ENCODE results near the gene CWC25. TPM values are rescaled to one million over a fixed set of nuclear protein-coding genes. Genes with fewer than 3 reads are reported as not detected.
"Not testable (repeated sequence)": the region's sequence is repeated elsewhere in the genome, so short reads cannot be mapped to it uniquely, and the experiment has no call there.

Gene CWC25
- total RNA-seq, 2 experiments from 2014 or later, result 29.0 to 30.1 TPM

DNA sequence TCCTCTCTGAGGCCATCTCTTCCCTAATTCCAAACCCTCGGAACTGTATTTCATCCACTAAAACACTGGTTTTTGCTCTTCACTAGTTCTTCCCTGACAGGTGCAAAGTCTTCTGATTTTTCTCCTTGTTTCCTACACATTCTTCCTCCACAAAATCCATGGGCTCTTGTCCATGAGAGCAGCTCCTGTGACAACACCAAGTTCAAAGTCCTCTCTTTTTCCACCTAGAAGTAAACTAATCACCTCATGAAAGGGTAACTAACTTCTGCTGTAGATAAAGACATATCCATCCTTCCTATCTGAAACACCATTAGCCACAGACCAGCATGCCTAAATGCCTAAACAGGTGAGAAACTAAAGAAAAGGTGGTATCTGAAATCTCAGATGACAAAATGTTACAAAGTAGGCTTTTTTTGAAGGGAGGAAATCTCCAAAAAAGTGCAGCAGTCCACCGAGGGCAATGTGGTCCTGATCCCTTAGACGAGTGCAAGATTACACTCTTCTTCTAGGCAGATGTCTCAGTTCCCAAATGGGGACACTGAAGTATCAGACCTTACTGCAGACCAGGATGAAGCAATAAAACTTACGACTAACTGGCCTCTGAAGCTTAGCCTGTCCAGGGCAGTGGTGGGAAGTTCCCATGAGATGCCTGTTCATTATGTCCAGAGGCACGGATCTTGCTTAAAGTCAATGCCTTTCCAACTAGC, 28.5 kb downstream of the CWC25 start:
- H3K27me3 Mint-ChIP-seq, result no peaks in the 10 kb centered on the region
- ChIA-PET CTCF (interaction anchor here (1.4 kb wide), 1 partner anchor 239 kb away, joined by 3 read pairs; no protein-coding TSS in a partner anchor), POLR2A (no interaction called here)
- peaks cover 48% of the 10 kb centered on the region for H3K4me1 Mint-ChIP-seq
- no peaks in the 10 kb centered on the region for H3K9me3 Mint-ChIP-seq
- no peak overlapping the region for H3K27ac Mint-ChIP-seq
- H3K36me3 Mint-ChIP-seq (ENCODE audit: low read depth), result peaks cover 50% of the 10 kb centered on the region
- DNase-seq, result no peak
- no peak overlapping the region for H3K4me3 Mint-ChIP-seq

DNA sequence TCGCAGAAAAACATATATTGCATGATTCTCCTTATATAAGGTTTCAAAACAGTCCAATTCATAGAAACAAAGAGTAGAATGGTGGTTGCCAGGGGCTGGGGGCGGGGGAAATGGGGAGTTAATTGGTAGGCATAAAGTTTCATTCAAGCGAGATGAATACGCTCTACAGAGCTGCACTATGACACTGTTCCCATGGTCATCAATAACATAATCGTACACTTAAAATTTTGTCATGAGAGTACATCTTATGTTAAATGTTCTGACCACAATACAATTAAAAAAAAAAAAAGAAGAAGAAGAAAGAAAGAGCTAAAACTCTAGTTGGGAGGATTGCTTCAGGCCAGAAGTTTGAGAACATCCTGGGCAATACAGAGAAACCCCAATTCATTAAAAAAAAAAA, 30.9 kb downstream of the CWC25 start:
- POLR2A ChIA-PET, result interaction anchor here (1.3 kb wide), 1 partner anchor 31 kb away, joined by 3 read pairs; the partner anchor contains the start of gene CWC25

DNA sequence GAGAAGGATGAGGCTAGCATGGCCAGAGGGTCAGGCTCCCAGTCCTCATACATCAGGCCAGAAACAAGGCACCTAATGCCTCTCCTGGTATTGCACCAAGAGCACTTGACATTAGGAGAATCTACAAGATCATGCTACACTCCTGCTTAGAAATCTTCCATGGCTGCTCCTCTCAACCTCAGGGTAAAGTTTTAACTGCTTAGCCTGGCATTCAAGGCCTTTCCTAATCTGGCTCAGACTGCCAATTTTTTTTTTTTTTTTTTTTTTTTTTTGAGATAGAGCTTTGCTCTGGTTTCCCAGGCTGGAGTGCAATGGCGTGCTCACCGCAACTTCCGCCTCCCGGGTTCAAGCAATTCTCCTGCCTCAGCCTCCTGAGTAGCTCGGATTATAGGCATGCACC, 34.0 kb downstream of the CWC25 start:
- CTCF ChIA-PET, result interaction anchor here (0.7 kb wide), 1 partner anchor 33 kb away, joined by 4 read pairs; no protein-coding TSS in a partner anchor

More for the DNA sequence above, 30.9 kb downstream of the CWC25 start:
- CTCF ChIA-PET, result interaction anchor here (0.7 to 1.0 kb wide), 4 partner anchors 16 to 380 kb away, joined by 3 to 7 read pairs (median 3); no protein-coding TSS in a partner anchor
- DNase-seq, result no peak
- H3K4me1 Mint-ChIP-seq, result peaks cover 38% of the 10 kb centered on the region
- no peaks in the 10 kb centered on the region for H3K27me3 Mint-ChIP-seq
- H3K9me3 Mint-ChIP-seq, result no peaks in the 10 kb centered on the region
- no peak overlapping the region for H3K4me3 Mint-ChIP-seq
- no peak overlapping the region for H3K27ac Mint-ChIP-seq
- peaks cover 36% of the 10 kb centered on the region for H3K36me3 Mint-ChIP-seq (ENCODE audit: low read depth)

DNA sequence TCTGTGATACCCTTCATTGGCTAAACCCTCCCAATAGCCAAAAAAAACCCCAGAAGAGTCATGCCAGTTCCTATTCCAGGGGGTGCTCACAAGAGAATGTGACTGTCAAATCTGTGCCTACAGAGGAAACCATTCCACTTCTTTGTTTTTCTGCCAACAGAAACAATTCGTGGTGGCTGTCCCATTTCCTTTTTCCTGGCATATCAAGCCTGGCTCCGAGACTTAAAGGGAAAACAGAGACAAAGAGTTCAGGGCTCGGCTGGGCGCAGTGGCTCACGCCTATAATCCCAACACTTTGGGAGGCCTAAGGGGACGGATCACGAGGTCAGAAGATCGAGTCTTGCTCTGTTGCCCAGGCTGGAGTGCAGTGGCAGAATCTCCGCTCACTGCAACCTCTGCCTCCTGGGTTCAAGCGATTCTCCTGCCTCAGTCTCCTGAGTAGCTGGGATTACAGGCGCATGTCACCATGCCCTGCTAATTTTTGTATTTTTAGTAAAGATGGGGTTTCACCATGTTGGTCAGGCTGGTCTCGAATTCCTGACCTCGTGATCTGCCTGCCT, 34.9 kb downstream of the CWC25 start:
- H3K4me3 Mint-ChIP-seq, H3K27me3 Mint-ChIP-seq, H3K9me3 Mint-ChIP-seq, DNase-seq, H3K4me1 Mint-ChIP-seq, POLR2A ChIA-PET, H3K27ac Mint-ChIP-seq, CTCF ChIA-PET: not testable (repeated sequence)
- H3K36me3 Mint-ChIP-seq (ENCODE audit: low read depth), result peaks cover 17% of the 10 kb centered on the region

More for the DNA sequence above, 34.0 kb downstream of the CWC25 start:
- POLR2A ChIA-PET, result no interaction called here
- no peak overlapping the region for H3K4me3 Mint-ChIP-seq
- no peak overlapping the region for H3K27ac Mint-ChIP-seq
- no peaks in the 10 kb centered on the region for H3K9me3 Mint-ChIP-seq
- H3K36me3 Mint-ChIP-seq (ENCODE audit: low read depth), result peaks cover 21% of the 10 kb centered on the region
- peaks cover 12% of the 10 kb centered on the region for H3K4me1 Mint-ChIP-seq
- no peak for DNase-seq
- no peaks in the 10 kb centered on the region for H3K27me3 Mint-ChIP-seq

DNA sequence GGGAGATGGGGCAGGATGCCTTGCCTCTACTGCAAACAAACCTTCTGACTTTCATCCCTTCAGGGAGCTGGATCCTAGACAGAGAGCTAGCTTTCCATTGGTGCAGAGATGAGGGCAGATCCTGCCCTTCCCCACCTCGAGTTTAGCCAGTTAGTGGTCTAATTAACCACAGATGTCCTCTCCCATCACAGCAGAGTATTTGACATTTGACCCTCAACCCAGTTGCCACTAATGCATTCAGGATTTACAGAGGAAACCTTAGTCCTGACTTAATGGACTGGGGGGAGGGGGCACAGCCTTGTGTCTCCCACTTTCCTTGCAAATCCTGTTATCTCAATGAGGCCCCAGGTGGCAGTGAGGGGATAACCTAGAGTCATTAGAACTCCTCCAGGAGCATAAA, 35.9 kb downstream of the CWC25 start:
- ChIA-PET POLR2A (interaction anchor here (0.9 kb wide), 1 partner anchor 10 kb away, joined by 3 read pairs; the partner anchor contains the start of gene PIP4K2B), CTCF (no interaction called here)

DNA sequence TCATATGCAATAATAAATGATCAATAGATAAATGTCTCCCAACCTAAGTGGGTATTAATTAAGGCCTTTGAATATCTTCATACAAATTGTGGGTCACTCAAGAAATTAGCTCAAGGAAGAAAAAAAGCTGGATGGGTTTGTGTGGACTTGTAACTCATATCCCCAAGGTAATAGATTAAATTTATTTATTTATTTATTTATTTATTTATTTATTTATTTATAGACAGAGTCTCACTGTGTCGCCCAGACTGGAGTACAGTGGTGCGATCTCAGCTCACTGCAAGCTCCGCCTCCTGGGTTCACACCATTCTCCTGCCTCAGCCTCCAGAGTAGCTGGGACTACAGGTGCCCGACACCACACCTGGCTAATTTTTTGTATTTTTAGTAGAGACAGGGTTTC, 37.1 kb downstream of the CWC25 start:
- DNase-seq, H3K4me1 Mint-ChIP-seq, H3K27me3 Mint-ChIP-seq, H3K4me3 Mint-ChIP-seq, H3K27ac Mint-ChIP-seq, H3K9me3 Mint-ChIP-seq: not testable (repeated sequence)
- ChIA-PET POLR2A (interaction anchor here (0.9 to 1.1 kb wide), 2 partner anchors 11 to 31 kb away, joined by 3 read pairs; partner anchors contain the start of gene PIP4K2B), CTCF (interaction anchor here (0.6 kb wide), 1 partner anchor 35 kb away, joined by 4 read pairs; no protein-coding TSS in a partner anchor)
- H3K36me3 Mint-ChIP-seq (ENCODE audit: low read depth), result peaks cover 13% of the 10 kb centered on the region

More for the DNA sequence above, 35.9 kb downstream of the CWC25 start:
- no peak for DNase-seq
- H3K27me3 Mint-ChIP-seq, result no peaks in the 10 kb centered on the region
- no peak overlapping the region for H3K27ac Mint-ChIP-seq
- peaks cover 14% of the 10 kb centered on the region for H3K36me3 Mint-ChIP-seq (ENCODE audit: low read depth)
- H3K4me3 Mint-ChIP-seq, result no peak overlapping the region
- H3K9me3 Mint-ChIP-seq, result no peaks in the 10 kb centered on the region
- H3K4me1 Mint-ChIP-seq, result peaks cover 4% of the 10 kb centered on the region

DNA sequence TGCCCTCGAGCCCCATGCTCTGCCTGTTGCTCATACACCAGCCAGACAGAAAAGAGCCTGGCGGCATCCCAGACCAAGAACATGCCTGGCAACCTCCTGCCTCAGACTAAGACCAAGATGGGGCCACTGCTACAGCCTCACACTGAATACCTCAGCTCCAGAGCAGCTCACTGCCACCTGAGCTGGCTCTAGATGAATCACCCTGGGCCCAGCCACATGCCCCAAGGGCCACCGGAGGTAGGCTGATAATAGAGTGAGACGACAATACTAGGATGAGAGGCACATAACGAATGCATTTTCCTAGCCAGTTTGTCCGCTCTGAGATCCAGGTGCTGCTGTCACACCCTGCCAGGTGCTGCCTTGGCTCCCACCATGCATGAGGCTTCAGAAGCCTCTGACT, 38.7 kb downstream of the CWC25 start:
- Mint-ChIP-seq H3K27me3 (no peaks in the 10 kb centered on the region), H3K9me3 (no peaks in the 10 kb centered on the region), H3K27ac (no peak overlapping the region), H3K4me1 (peaks cover 1% of the 10 kb centered on the region), H3K4me3 (no peak overlapping the region), H3K36me3 (ENCODE audit: low read depth) (peaks cover 13% of the 10 kb centered on the region)
- CTCF ChIA-PET, result no interaction called here
- no peak for DNase-seq
- POLR2A ChIA-PET, result no interaction called here

DNA sequence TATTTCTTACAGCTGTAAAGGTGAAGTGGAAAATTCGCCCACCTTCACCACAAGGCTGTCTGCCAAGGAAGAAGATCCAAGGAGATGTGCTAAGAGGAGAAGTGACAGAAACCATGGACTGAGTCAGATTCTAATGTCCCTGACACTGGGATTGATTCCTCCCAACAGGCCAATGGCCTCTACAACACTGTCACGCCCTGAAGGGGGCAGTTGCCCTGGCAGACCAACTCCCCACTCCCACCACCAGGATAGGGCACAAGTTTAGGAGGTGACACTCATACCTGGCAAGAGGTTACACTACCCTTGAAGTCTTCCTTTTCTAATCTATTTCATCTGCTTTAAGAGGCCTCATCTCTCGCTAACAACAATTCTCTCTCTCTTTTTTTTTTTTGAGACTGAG, 41.9 kb downstream of the CWC25 start:
- no peak overlapping the region for H3K27ac Mint-ChIP-seq
- no peaks in the 10 kb centered on the region for H3K9me3 Mint-ChIP-seq
- no peak for DNase-seq
- peaks cover 30% of the 10 kb centered on the region for H3K36me3 Mint-ChIP-seq (ENCODE audit: low read depth)
- ChIA-PET CTCF (no interaction called here), POLR2A (no interaction called here)
- no peaks in the 10 kb centered on the region for H3K27me3 Mint-ChIP-seq
- no peaks in the 10 kb centered on the region for H3K4me1 Mint-ChIP-seq
- no peak overlapping the region for H3K4me3 Mint-ChIP-seq

DNA sequence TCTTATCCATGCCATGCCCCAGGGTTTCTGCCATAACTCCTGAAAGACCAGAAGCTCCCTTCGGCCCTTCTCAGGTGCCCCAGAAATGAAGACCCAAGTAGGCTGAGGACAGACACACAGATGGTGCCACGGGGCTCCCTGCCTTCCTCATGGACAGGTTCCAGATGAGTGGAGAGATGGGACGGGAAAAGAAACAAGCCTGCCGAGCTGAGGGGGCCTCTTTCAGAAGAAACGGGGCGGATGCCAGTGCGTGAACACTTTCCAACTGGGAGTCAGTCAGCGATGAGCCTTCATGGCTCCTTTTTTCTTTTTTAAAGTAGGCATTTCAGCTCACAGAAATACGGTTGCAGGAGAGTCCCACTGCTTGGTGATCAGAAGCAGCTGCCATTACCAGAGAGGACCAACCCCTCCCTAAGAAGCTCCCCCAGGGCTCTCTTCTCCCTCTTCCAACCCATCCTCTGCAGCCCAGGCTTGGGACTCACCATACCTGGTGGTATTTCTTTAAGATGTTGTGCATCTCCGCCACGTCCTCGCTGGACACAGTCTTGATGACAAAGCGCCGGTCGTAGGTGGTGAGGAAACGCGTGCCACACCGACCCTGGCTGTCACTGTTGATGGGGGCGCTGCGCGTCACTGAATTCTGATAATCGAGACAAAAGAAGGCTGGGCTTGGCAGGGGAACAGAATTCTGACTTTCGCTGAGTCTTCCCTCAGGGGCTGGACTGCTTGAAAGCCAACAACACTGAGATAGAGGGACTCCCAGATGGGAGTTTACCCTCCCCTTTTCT, 45.0 kb downstream of the CWC25 start:
- H3K4me3 Mint-ChIP-seq, result no peak overlapping the region
- POLR2A ChIA-PET, result interaction anchor here (1.3 kb wide), 1 partner anchor 19 kb away, joined by 3 read pairs; the partner anchor contains the start of gene PIP4K2B
- no peaks in the 10 kb centered on the region for H3K4me1 Mint-ChIP-seq
- DNase-seq, result no peak
- H3K36me3 Mint-ChIP-seq (ENCODE audit: low read depth), result peaks cover 28% of the 10 kb centered on the region
- no peaks in the 10 kb centered on the region for H3K27me3 Mint-ChIP-seq
- no peaks in the 10 kb centered on the region for H3K9me3 Mint-ChIP-seq
- H3K27ac Mint-ChIP-seq, result no peak overlapping the region
- CTCF ChIA-PET, result no interaction called here

DNA sequence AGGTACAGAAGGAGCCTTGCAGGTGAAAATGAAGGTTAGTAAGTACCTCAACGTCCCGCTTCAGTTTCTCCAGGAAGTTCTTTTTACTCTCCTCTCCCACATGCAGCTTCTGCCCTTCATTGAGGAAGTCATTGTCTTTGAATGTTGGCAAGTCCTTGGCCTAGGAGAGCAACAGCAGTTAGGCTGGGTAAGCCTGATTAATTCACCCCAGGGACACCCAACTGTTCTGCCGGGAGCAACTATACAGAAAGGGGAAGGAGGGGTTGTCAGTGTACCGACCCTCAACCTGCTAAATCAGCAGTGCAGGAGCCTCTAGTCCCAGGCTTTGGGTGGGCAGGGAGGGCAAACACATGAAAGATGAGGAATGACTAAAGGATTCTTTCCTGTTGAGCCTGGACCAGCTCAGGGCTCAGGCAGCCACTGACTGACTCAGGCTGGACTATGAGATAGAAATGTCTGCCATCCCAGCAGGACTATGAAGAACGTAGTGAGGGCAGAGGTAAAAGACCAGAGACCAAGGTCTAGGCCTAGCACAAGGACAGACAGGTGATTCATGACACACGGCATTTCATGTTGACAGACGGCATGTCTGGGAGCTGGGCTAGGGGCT, 47.4 kb downstream of the CWC25 start:
- H3K4me1 Mint-ChIP-seq, result no peaks in the 10 kb centered on the region
- ChIA-PET POLR2A (no interaction called here), CTCF (interaction anchor here (0.6 kb wide), 1 partner anchor 16 kb away, joined by 3 read pairs; no protein-coding TSS in a partner anchor)
- H3K27me3 Mint-ChIP-seq, result no peaks in the 10 kb centered on the region
- H3K4me3 Mint-ChIP-seq, result no peak overlapping the region
- no peak for DNase-seq
- no peak overlapping the region for H3K27ac Mint-ChIP-seq
- no peaks in the 10 kb centered on the region for H3K9me3 Mint-ChIP-seq
- H3K36me3 Mint-ChIP-seq (ENCODE audit: low read depth), result peaks cover 37% of the 10 kb centered on the region

DNA sequence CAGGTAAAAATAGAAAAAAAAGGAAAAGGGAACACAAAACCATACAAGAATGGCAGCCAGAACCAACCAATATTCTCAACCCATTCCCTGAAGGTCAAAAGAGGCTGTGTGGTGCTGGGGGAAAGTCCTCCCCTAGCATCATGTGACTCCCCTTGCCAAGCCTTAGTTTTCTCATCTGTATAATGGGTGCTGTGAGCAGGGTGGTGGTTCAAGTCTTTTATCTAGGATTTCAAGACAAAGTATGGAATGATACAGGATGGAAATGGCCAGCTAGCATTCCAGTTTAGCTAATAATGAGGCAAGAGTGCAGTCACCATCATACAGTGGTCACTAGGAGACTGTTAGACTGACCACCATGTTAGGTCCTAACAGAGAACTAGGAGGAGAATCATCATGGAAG, 51.9 kb downstream of the CWC25 start:
- Mint-ChIP-seq H3K36me3 (ENCODE audit: low read depth) (peaks cover 42% of the 10 kb centered on the region), H3K27ac (no peak overlapping the region), H3K27me3 (no peaks in the 10 kb centered on the region), H3K4me1 (no peaks in the 10 kb centered on the region), H3K9me3 (no peaks in the 10 kb centered on the region), H3K4me3 (no peak overlapping the region)
- ChIA-PET POLR2A (no interaction called here), CTCF (no interaction called here)
- no peak for DNase-seq

DNA sequence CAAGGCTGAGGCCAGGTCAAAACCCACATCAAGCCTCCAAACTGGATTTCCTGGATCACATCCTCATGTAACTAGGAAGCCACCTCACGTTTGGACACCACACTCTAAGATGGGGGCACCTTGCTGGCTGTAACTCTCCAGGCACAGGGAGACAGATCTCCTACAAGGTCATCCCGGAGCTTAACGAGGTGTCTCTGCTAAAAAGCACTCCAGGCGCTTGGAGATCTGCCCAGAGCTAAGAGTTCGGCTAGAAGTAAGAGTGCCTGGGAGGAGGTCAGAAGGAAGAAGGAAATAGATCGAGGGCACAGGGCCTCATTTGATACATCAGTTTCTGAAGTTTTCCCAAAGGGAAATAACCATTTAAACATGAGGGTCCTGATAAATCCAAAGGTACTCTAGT, 56.7 kb downstream of the CWC25 start:
- DNase-seq, result no peak
- POLR2A ChIA-PET, result no interaction called here
- CTCF ChIA-PET, result no interaction called here
- H3K4me1 Mint-ChIP-seq, result no peaks in the 10 kb centered on the region
- no peaks in the 10 kb centered on the region for H3K27me3 Mint-ChIP-seq
- H3K36me3 Mint-ChIP-seq (ENCODE audit: low read depth), result peaks cover 67% of the 10 kb centered on the region
- H3K27ac Mint-ChIP-seq, result no peak overlapping the region
- H3K4me3 Mint-ChIP-seq, result no peak overlapping the region
- no peaks in the 10 kb centered on the region for H3K9me3 Mint-ChIP-seq

DNA sequence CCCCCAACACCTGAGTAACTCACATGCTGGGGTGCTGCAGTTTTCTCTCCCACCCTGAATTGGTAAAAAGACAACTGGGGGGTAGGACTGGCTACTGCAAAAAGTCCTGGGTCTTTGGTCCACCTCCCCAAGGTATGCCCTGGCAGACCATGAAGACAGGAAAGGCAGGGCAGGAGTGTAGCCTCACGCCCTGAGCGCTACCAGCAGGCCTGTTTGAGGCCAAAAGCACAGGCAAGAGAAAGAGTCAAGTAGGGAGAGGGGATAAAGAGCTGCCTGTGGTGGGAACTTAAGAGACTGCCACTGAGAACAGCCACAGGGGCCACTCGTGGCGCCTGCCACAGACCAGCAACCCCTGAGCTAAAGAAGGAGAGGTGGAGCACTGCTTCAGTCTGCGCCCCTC, 58.8 kb downstream of the CWC25 start:
- Mint-ChIP-seq H3K4me1 (peaks cover 6% of the 10 kb centered on the region), H3K9me3 (no peaks in the 10 kb centered on the region), H3K36me3 (ENCODE audit: low read depth) (peaks cover 69% of the 10 kb centered on the region), H3K4me3 (no peak overlapping the region), H3K27ac (no peak overlapping the region), H3K27me3 (no peaks in the 10 kb centered on the region)
- CTCF ChIA-PET, result no interaction called here
- no peak for DNase-seq
- POLR2A ChIA-PET, result interaction anchor here (1.2 kb wide), 1 partner anchor 39 kb away, joined by 4 read pairs; no protein-coding TSS in a partner anchor

Measured in activated CD4-positive, alpha-beta memory T cell treated with anti-CD3 and anti-CD28 coated beads, Interleukin-2, amount 10 ng/mL, durations not matched to agents 7 days and 5 days (primary cell).